K562 (cell line): Measurements from ENCODE around the gene ZNF613. TPM values are rescaled to one million over a fixed set of nuclear protein-coding genes. Genes with fewer than 3 reads are reported as not detected.

Experiments
- ARID2 ChIP-seq: fragments of 450-650 bp; IDR thresholded peaks from 2 replicates; pipeline ENCODE4 v1.6.1; 2017; ENCODE audit warnings: antibody characterized with exemption, mild to moderate bottlenecking
- BHLHE40 ChIP-seq: IDR thresholded peaks from 2 replicates; pipeline ENCODE4 v1.6.1; 2011; ENCODE audit warnings: low read length, improper control_type of control experiment
- CBX2 ChIP-seq: fragments of 200-600 bp; sonication (generic); IDR thresholded peaks from one replicate; pipeline ENCODE4 v1.6.1; 2012; ENCODE audit warnings: mild to moderate bottlenecking, low read length, inconsistent platforms; ENCODE audit not compliant: insufficient read depth, poor library complexity, severe bottlenecking
- COPS2 ChIP-seq: fragments of 450-650 bp; conservative IDR thresholded peaks from 2 replicates; pipeline ENCODE4 v1.6.1; 2016; ENCODE audit warnings: mild to moderate bottlenecking, moderate library complexity
- CXXC5 ChIP-seq: fragments of 250-450 bp; sonication (Bioruptor Pico); IDR thresholded peaks from 2 replicates; pipeline ENCODE4 v1.8.0; 2022; ENCODE audit warnings: inconsistent platforms, mild to moderate bottlenecking, moderate library complexity
- GABPB1 ChIP-seq: sonication (generic); formaldehyde crosslinking; IDR thresholded peaks from 2 replicates; pipeline ENCODE4 v1.8.0; 2022; ENCODE audit warnings: mild to moderate bottlenecking, missing genetic modification reagents
- GATA2 ChIP-seq: sonication (generic); formaldehyde crosslinking; IDR thresholded peaks from 2 replicates; pipeline ENCODE4 v1.4.0; 2020; ENCODE audit warnings: mild to moderate bottlenecking, missing genetic modification reagents
- MCM2 ChIP-seq: fragments of 450-650 bp; IDR thresholded peaks from 2 replicates; pipeline ENCODE4 v1.6.1; 2017; ENCODE audit warnings: low read depth, mild to moderate bottlenecking
- MITF ChIP-seq: IDR thresholded peaks from 2 replicates; pipeline ENCODE4 v1.6.1; 2014; ENCODE audit warnings: antibody characterized with exemption
- MTA3 ChIP-seq: fragments of 450-650 bp; formaldehyde crosslinking; IDR thresholded peaks from 2 replicates; pipeline ENCODE4 v1.6.1; 2017; ENCODE audit warnings: mild to moderate bottlenecking, borderline replicate concordance
- NCOA4 ChIP-seq: fragments of 450-650 bp; IDR thresholded peaks from 2 replicates; pipeline ENCODE4 v1.6.1; 2018; ENCODE audit warnings: mild to moderate bottlenecking; ENCODE audit not compliant: partially characterized antibody
- PCBP1 ChIP-seq: fragments of 200-400 bp; formaldehyde crosslinking; IDR thresholded peaks from 2 replicates; pipeline ENCODE4 v1.6.1; 2018; ENCODE audit warnings: mild to moderate bottlenecking, low read depth, low read length; ENCODE audit not compliant: poor library complexity, severe bottlenecking
- PML ChIP-seq: IDR thresholded peaks from 2 replicates; pipeline ENCODE4 v1.6.1; 2012; ENCODE audit warnings: low read length, inconsistent platforms
- SIX5 ChIP-seq, 2 experiments: IDR thresholded peaks; 2 replicates each; pipeline ENCODE4 v1.6.1; 2011; ENCODE audit warnings: low read length in 2 of 2, borderline replicate concordance in 1 of 2, low read depth in 1 of 2, mild to moderate bottlenecking in 1 of 2, moderate library complexity in 1 of 2; ENCODE audit not compliant: insufficient read depth in 1 of 2
- SRSF7 ChIP-seq: fragments of 200-400 bp; formaldehyde crosslinking; optimal IDR thresholded peaks from 2 replicates; pipeline ENCODE3; 2017; ENCODE audit warnings: mild to moderate bottlenecking, low read depth, low read length
- TCF7 ChIP-seq: sonication (generic); IDR thresholded peaks from 2 replicates; pipeline ENCODE4 v1.6.1; 2016; ENCODE audit warnings: antibody characterized with exemption, borderline replicate concordance
- TFE3 ChIP-seq: fragments of 450-650 bp; formaldehyde crosslinking; IDR thresholded peaks from 2 replicates; pipeline ENCODE4 v1.4.0; 2020; ENCODE audit warnings: mild to moderate bottlenecking, mixed read lengths
- ZC3H8 ChIP-seq: fragments of 450-650 bp; IDR thresholded peaks from 2 replicates; pipeline ENCODE4 v1.6.1; 2017
- ZNF232 ChIP-seq: sonication (generic); formaldehyde crosslinking; IDR thresholded peaks from 2 replicates; pipeline ENCODE4 v1.8.0; 2022; ENCODE audit warnings: mild to moderate bottlenecking, missing genetic modification reagents
- polyA plus RNA-seq, 8 experiments: library from polyadenylated mRNA; depleted of rRNA in 4 of 8; stranded (reverse) in 5 of 8; unstranded in 3 of 8; fragments of >200 nt; fragmentation: Nextera tagmentation in 2 of 8; fragmentation: Illumina TruSeq in 1 of 8; extraction: Ambion mirVana in 2 of 8; extraction: Trizol in 1 of 8; gene quantifications; 2 replicates each; pipeline versions ENCODE4 v1.2.1 to v1.2.3, GENCODE V29; 2011 to 2014; ENCODE audit warnings: inconsistent platforms in 1 of 8, missing spikeins in 1 of 8
- total RNA-seq, 7 experiments: library from RNA; depleted of rRNA in 6 of 7; stranded (reverse); fragments of >200 nt in 6 of 7; fragmentation: Illumina TruSeq in 2 of 7; extraction: Trizol in 2 of 7; gene quantifications; 2 replicates each; pipeline versions ENCODE4 v1.2.1 to v1.2.3, GENCODE V29; 2011 to 2021; ENCODE audit warnings: low replicate concordance in 1 of 7
- TF ChIP-seq, protein P1 (sequence below): fragments of 200-800 bp; sonication (Bioruptor generic); IDR thresholded peaks from 2 replicates; pipeline ENCODE4 v1.6.1; 2016; ENCODE audit warnings: missing genetic modification characterization, missing compliant biosample characterization

ZNF613 gene
- total and polyA plus RNA-seq, 9 of the 15 experiments (the other 6 are each of a cell fraction or from before 2014, with no cell fraction given) = 2.1 to 4.5 (median 2.7) TPM

GRCh38 chr19:51904331-51905165, 22.7 kb upstream of the ZNF613 start, which contains the start of gene ZNF649 (continued):
- TF ChIP-seq TCF7 = no peak
- no peak for TF ChIP-seq MITF
- peak; percentile 68 for TF ChIP-seq CXXC5 (CRISPR knock-in tag)
- no peak for TF ChIP-seq TFE3
- TF ChIP-seq CBX2 = no peak
- TF ChIP-seq MTA3 = peak; percentile 61; the same call in 1 of the 2 replicates
- no peak for TF ChIP-seq MCM2
- TF ChIP-seq ZC3H8 = no peak
- TF ChIP-seq BHLHE40 = no peak
- no peak for TF ChIP-seq PCBP1
- peak; percentile 50; the same call in 1 of the 2 replicates for TF ChIP-seq PML
- no peak for TF ChIP-seq SRSF7
- TF ChIP-seq ARID2 = peak; percentile 43; the same call in 1 of the 2 replicates
- TF ChIP-seq, protein P1, sequence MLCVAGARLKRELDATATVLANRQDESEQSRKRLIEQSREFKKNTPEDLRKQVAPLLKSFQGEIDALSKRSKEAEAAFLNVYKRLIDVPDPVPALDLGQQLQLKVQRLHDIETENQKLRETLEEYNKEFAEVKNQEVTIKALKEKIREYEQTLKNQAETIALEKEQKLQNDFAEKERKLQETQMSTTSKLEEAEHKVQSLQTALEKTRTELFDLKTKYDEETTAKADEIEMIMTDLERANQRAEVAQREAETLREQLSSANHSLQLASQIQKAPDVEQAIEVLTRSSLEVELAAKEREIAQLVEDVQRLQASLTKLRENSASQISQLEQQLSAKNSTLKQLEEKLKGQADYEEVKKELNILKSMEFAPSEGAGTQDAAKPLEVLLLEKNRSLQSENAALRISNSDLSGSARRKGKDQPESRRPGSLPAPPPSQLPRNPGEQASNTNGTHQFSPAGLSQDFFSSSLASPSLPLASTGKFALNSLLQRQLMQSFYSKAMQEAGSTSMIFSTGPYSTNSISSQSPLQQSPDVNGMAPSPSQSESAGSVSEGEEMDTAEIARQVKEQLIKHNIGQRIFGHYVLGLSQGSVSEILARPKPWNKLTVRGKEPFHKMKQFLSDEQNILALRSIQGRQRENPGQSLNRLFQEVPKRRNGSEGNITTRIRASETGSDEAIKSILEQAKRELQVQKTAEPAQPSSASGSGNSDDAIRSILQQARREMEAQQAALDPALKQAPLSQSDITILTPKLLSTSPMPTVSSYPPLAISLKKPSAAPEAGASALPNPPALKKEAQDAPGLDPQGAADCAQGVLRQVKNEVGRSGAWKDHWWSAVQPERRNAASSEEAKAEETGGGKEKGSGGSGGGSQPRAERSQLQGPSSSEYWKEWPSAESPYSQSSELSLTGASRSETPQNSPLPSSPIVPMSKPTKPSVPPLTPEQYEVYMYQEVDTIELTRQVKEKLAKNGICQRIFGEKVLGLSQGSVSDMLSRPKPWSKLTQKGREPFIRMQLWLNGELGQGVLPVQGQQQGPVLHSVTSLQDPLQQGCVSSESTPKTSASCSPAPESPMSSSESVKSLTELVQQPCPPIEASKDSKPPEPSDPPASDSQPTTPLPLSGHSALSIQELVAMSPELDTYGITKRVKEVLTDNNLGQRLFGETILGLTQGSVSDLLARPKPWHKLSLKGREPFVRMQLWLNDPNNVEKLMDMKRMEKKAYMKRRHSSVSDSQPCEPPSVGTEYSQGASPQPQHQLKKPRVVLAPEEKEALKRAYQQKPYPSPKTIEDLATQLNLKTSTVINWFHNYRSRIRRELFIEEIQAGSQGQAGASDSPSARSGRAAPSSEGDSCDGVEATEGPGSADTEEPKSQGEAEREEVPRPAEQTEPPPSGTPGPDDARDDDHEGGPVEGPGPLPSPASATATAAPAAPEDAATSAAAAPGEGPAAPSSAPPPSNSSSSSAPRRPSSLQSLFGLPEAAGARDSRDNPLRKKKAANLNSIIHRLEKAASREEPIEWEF (CRISPR knock-in tag) = no peak
- TF ChIP-seq SIX5 (IDR thresholded peaks at IDR 0.05; ENCODE audit: borderline replicate concordance in 1 of 2, insufficient read depth in 1 of 2, low read depth in 1 of 2, low read length in 2 of 2) = peak; percentile 68 to 71; a peak in 3 of 4 replicates
- TF ChIP-seq GATA2 (CRISPR knock-in tag) = no peak
- no peak; the same call in 1 of the 2 replicates for TF ChIP-seq GABPB1
- TF ChIP-seq ZNF232 (CRISPR knock-in tag) = 0 out of 2 replicates have a peak, but pooled peaks have one; percentile 48
- TF ChIP-seq NCOA4 = no peak
- no peak for TF ChIP-seq COPS2
